NCI-H1436 treated with DMSO at 0.1 percent for 48 hours (cell line): ENCODE measurements around the gene PCYT1B.
"Not testable (repeated sequence)": the region's sequence is repeated elsewhere in the genome, so short reads cannot be mapped to it uniquely, and the experiment has no call there.

Experiments
- DNase-seq: peaks from one replicate; lab custom pipeline; 2025; lab: John Stamatoyannopoulos, UW

Gene PCYT1B

GRCh38 chrX:24646006-24646405, 1.1 kb downstream of the PCYT1B start:
- no peak for DNase-seq

DNA sequence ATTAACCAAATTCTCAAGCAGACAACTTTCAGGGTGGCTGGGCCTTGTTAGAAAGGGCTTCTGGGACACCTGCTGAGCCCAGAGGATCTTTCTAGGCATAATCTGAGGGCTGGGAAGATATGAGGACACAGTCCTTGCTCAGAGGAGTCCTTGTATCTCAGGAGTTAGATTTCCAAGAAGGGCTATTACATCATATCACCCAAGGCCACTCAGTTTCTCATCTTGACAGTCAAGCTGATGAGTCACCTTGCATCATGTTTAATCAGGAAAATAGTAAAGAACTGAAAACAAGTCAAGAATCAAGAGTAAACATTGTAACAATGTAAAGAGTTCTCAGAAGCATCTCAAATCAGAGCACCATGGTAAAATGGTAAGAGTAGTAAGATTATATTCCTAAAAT, 4.0 kb downstream of the PCYT1B start:
- DNase-seq = no peak

DNA sequence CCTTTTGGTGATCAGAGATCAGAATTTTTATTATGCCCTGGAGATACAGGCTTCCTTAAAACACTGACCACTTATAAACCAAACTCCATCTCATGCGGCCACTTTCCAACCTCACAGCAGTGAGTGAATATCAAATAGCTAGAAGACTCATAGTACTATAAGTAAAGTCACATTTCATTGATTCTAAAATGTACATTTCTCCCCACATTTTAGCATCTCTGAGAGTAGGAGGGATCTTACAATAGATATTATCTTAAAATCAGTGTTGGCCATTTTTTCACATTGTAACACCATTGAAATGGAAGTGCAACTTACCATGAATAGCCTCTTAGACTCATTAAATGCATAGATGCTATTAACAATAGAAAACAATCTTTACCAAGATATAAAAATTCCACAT, 17.4 kb downstream of the PCYT1B start:
- DNase-seq = no peak

GRCh38 chrX:24619647-24620046, 27.5 kb downstream of the PCYT1B start:
- no peak for DNase-seq

DNA sequence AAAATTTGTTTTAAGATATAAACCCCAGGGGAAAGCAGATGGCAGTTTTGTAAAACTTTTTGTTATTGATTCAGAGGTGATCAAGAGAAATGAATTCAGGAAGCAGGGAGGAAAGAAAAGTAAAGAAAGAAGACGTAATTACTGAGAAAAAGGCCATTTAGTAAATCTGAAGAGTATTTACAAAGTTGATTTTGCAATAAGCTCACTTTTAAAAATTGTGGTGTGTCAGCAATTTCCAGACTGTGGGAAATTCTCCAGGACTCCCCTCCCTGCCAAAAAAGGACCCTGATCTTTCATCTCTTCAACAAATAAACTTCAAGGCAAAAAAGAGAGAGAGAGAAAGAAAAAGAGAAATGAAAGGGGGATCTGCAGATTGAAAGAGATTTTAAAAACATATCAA, 36.6 kb downstream of the PCYT1B start:
- no peak for DNase-seq

- no peak for DNase-seq
Observed at GRCh38 chrX:24607616-24608015, 39.5 kb downstream of the PCYT1B start.

DNA sequence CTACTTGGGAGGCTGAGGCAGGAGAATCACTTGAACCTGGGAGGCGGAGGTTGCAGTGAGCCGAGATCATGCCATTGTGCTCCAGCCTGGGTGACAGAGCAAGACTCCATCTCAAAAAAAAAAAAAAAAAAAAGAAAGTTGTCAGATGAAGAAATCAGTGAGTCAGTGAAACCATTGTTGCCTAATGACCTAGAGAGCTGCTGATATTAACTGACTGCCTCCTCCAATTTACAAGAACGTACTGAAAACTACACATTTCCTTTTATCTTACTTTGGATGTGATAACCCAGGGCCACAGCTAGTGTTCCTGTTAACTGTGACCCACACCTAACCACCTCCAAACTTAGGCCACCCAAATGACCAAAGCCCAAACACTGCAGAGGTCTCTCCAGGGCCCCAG, 41.2 kb downstream of the PCYT1B start:
- DNase-seq = not testable (repeated sequence)

- no peak for DNase-seq
Observed at GRCh38 chrX:24603191-24603590, 44.0 kb downstream of the PCYT1B start.

GRCh38 chrX:24601858-24602257, 45.3 kb downstream of the PCYT1B start:
- DNase-seq = no peak

DNA sequence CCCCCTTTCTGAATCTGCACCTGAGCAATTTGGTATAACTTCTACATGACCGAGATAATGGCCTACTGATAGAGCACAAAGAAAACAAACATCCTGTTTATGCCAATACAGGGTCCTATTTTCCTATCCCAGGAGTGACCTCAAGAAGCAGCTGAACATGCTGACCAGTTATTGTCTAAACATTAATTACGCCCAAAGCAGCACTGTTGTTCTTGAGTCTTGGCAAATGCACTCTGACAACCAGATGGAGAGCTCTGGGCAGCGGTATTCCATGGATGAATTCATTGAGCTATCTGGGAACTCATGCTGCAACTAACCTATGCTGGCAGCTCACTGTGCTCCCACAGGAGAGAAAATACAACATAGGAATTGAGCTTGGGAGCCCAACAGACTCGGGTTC, 52.6 kb downstream of the PCYT1B start:
- no peak for DNase-seq

- no peak for DNase-seq
Observed at GRCh38 chrX:24590111-24590510, 57.0 kb downstream of the PCYT1B start.

GRCh38 chrX:24577091-24577490, 70.1 kb downstream of the PCYT1B start:
- DNase-seq = no peak

GRCh38 chrX:24575496-24575895, 71.7 kb downstream of the PCYT1B start:
- no peak for DNase-seq

DNA sequence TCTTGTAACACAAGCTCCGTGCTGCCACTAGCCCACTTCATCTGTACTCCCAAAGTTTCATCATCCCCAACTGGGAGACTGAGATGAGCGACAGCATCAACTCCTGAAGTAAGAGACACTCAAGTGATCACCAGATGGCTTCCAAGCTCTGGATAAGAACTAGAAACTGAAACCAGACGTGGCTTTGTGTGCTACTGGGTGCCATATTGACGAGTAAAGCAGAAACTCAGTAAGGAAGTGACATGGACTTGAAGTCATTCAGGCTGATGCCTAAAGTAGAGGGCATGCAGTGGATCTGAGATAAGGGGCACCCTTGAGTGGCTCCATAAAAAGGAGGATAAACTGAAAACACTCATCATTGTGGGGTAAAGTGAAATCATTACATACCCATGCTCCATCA, 72.4 kb downstream of the PCYT1B start:
- DNase-seq = no peak

GRCh38 chrX:24567169-24567568, 80.0 kb downstream of the PCYT1B start:
- no peak for DNase-seq

- no peak for DNase-seq
Observed at GRCh38 chrX:24566240-24566639, 80.9 kb downstream of the PCYT1B start.

DNA sequence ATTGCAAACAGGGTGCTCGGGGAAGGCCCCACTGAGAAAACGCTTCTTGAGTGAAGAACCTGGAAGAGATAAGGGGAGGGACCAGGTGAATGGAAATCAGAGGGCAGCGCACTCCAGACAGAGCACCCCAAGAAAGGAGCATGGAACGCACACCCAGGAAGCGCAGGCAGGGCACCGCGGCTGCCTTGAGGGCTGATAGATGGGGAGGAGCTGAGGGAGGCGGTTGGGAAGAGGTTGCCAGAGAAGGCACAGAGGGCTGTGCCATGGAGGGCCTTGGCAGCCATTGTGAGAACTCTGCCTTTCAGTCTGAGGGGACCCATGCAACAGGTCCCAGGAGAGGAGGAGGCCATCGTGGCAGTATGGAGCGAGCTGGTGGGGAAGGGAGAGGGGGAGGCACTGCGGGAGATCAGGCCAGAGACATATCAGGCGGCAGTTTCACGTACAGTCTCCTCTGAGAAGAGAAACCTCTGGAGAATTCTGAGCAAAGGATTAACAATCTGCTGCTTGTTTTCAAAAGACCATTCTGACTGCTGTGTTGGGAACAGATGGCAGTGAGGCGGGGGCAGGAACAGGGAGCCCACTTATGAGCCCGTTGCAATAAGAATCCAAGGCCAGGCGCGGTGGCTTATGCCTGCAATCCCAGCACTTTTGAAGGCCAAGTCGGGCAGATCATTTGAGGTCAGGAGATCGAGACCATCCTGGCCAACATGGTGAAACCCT, 83.7 kb downstream of the PCYT1B start:
- no peak for DNase-seq

GRCh38 chrX:24561121-24561520, 86.0 kb downstream of the PCYT1B start:
- DNase-seq = no peak

GRCh38 chrX:24553011-24553410, 94.1 kb downstream of the PCYT1B start:
- DNase-seq = no peak

DNA sequence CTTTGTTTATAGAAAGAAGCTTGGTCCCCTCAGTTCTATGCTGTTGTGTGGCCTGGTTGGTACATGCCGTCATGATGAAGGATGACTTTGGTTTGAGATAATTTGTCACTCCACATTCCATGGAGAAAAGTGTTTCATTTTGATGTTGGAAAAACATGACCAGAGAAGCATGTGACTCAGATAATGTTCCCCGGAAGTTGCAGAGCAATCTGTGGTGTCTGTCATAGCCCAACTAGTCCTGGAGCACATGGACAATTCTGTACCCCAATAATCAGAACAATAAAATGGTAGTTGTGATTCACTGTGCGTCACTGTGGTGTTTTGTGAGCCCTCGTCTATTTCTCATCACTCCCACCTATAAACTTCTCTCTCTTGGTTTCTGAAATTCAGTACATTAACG, 97.0 kb downstream of the PCYT1B start:
- DNase-seq = no peak

- no peak for DNase-seq
Observed at GRCh38 chrX:24547961-24548360, 99.2 kb downstream of the PCYT1B start.

- DNase-seq = no peak
Observed at GRCh38 chrX:24542756-24543155, 104.4 kb downstream of the PCYT1B start.

- DNase-seq = no peak
Observed at GRCh38 chrX:24536551-24536950, 110.6 kb downstream of the PCYT1B start.

DNA sequence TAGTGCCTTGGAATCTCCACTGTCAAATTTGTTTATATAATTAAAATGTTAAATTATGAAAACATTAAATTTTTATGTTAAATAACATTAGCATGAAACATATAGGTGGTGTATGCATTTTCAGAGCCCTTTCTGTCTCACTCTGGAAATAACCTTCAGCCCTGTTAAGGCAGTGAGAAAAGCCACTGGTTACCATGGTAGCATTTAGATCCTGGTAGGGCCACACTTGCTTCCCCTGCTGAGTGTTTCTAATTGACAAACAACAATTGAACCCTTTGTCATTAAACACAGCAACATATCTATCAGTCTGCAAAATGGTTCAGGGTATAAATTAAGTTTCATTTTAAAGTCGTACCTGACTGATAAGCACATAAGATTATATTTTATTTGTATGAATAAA, 118.5 kb downstream of the PCYT1B start:
- DNase-seq = no peak

DNA sequence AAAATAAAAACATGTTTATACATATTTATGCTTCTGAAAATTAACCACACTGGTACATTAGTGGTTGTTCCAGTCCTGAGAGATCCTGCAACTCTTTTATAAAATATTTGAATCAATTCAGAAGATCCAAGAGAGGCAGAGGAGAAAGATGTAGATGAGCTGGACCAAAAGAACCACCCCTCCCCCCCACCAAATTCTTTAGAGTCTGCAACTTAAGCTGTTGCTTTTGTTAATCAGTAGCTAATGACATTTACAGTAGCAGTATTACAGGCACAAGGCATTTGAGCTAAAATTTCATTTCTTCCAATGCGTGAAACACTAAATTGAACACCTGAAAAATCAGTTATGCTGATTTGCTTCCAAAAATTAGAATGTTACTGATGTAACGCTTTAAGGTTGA, 120.5 kb downstream of the PCYT1B start:
- DNase-seq = no peak
